SH-SY5Y (cell line): ENCODE measurements around the gene PUM1.

Experiments used
- GATA2 ChIP-seq: IDR thresholded peaks from 2 replicates; pipeline ENCODE4 v1.6.1; 2011; ENCODE audit warnings: mild to moderate bottlenecking, low read depth, low read length
- GATA3 ChIP-seq: IDR thresholded peaks from 2 replicates; pipeline ENCODE4 v1.6.1; 2011; ENCODE audit warnings: low read depth, mild to moderate bottlenecking, low read length, moderate library complexity

GRCh38 chr1:30928171-30928570 is 137.3 kb downstream of the PUM1 start:
- TF ChIP-seq GATA2 (no peak), GATA3 (no peak)
